B cell (primary cell): ENCODE data around the gene TGFBR2. TPM values are rescaled to one million over a fixed set of nuclear protein-coding genes. Genes with fewer than 3 reads are reported as not detected.

Experiments used
- ATAC-seq: fragments of 200-7000 bp; cut with Tn5 transposase; one replicate; pipeline ENCODE4 v1.10.0; 2021; ENCODE audit warnings: low read depth, mild to moderate bottlenecking, moderate number of reproducible peaks, moderate library complexity
- CTCF ChIA-PET: fragments of 350-600 bp; sonication (Branson Sonifier 250); formaldehyde crosslinking; loops from one replicate; lab custom pipeline; 2021; ENCODE audit warnings: antibody characterized with exemption, inconsistent platforms; lab: Charles Lee
- POLR2A ChIA-PET: fragments of 350-600 bp; sonication (Branson Sonifier 250); formaldehyde crosslinking; loops from one replicate; lab custom pipeline; 2021; ENCODE audit warnings: antibody characterized with exemption; lab: Charles Lee
- DNase-seq: peaks from one replicate; pipeline ENCODE4 v3.0.0; 2013
- H2AFZ ChIP-seq: 2 replicates; pipeline ENCODE4 v1.6.1; 2012; ENCODE audit warnings: mild to moderate bottlenecking, low read depth, low read length; ENCODE audit not compliant: insufficient read depth, poor library complexity, severe bottlenecking
- H3K27ac ChIP-seq, 2 donors: 1 replicate in 1 of 2; 2 replicates in 1 of 2; pipeline ENCODE4 v1.5.1; 2012 to 2013; ENCODE audit warnings: low read length in 2 of 2, mild to moderate bottlenecking in 2 of 2, moderate library complexity in 1 of 2
- H3K27me3 ChIP-seq, 4 experiments: fragments of 200-600 bp in 1 of 4; sonication (generic) in 1 of 4; replicated peaks in 1 of 4; 1 replicate in 2 of 4; 2 replicates in 2 of 4; pipeline versions ENCODE4 v1.6.1 to v1.7.0; 2013 to 2016; ENCODE audit warnings: low read length in 3 of 4, mild to moderate bottlenecking in 2 of 4, mixed read lengths in 1 of 4, moderate library complexity in 1 of 4; ENCODE audit not compliant: insufficient read depth in 4 of 4, control insufficient read depth in 3 of 4; ENCODE audit errors: control extremely low read depth in 1 of 4
- H3K36me3 ChIP-seq, 2 experiments: replicated peaks in 1 of 2; 1 replicate in 1 of 2; 2 replicates in 1 of 2; pipeline versions ENCODE4 v1.6.1 to v1.7.1; 2013; ENCODE audit warnings: low read length in 1 of 2; ENCODE audit not compliant: insufficient read depth in 2 of 2, control insufficient read depth in 1 of 2; ENCODE audit errors: control extremely low read depth in 1 of 2, extremely low read depth in 1 of 2
- H3K4me1 ChIP-seq, 2 donors: fragments of 200-600 bp in 1 of 2; sonication (generic) in 1 of 2; 1 replicate in 1 of 2; 2 replicates in 1 of 2; pipeline versions ENCODE4 v1.5.1 to v1.6.1; 2013 to 2017; ENCODE audit warnings: low read length in 2 of 2; ENCODE audit not compliant: control insufficient read depth in 2 of 2, insufficient read depth in 2 of 2
- H3K4me2 ChIP-seq: replicated peaks from 2 replicates; pipeline ENCODE3; 2012; ENCODE audit warnings: mild to moderate bottlenecking, low read depth, low read length; ENCODE audit not compliant: poor library complexity, severe bottlenecking
- H3K4me3 ChIP-seq, 5 experiments: fragments of 200-600 bp in 1 of 5; sonication (generic) in 1 of 5; 1 replicate in 3 of 5; 2 replicates in 2 of 5; pipeline versions ENCODE4 v1.5.1 to v1.7.0; 2011 to 2016; ENCODE audit warnings: low read length in 4 of 5, mild to moderate bottlenecking in 4 of 5, low read depth in 2 of 5, control low read depth in 1 of 5, moderate library complexity in 1 of 5; ENCODE audit not compliant: insufficient read depth in 1 of 5; ENCODE audit errors: control extremely low read depth in 1 of 5, extremely low read depth in 1 of 5
- H3K79me2 ChIP-seq: fragments of 200-600 bp; sonication (generic); one replicate; pipeline ENCODE4 v1.6.0; 2016; ENCODE audit warnings: low read length; ENCODE audit not compliant: control insufficient read depth, insufficient read depth
- H3K9ac ChIP-seq: fragments of 200-600 bp; sonication (generic); 2 replicates; pipeline ENCODE4 v1.6.1; 2017; ENCODE audit warnings: mild to moderate bottlenecking, low read length, moderate library complexity
- H3K9me3 ChIP-seq, 3 donors: one replicate each; pipeline versions ENCODE4 v1.6.1 to v1.7.1; 2013; ENCODE audit warnings: low read length in 2 of 3; ENCODE audit not compliant: control insufficient read depth in 2 of 3, insufficient read depth in 1 of 3; ENCODE audit errors: control extremely low read depth in 1 of 3
- H4K20me1 ChIP-seq: 2 replicates; pipeline ENCODE4 v1.6.0; 2012; ENCODE audit warnings: mild to moderate bottlenecking, low read length; ENCODE audit not compliant: insufficient read depth, control insufficient read depth, poor library complexity, severe bottlenecking
- H3K27ac Mint-ChIP-seq: one replicate; pipeline ENCODE4 v1.8.0; 2021; ENCODE audit warnings: mixed read lengths
- H3K27me3 Mint-ChIP-seq: one replicate; pipeline ENCODE4 v1.8.0; 2021; ENCODE audit warnings: mixed read lengths
- H3K4me1 Mint-ChIP-seq: one replicate; pipeline ENCODE4 v1.8.0; 2021; ENCODE audit warnings: mixed read lengths
- H3K4me3 Mint-ChIP-seq: one replicate; pipeline ENCODE4 v1.8.0; 2021; ENCODE audit warnings: mixed read lengths
- H3K9me3 Mint-ChIP-seq: one replicate; pipeline ENCODE4 v1.8.0; 2022; ENCODE audit warnings: mixed read lengths; ENCODE audit not compliant: insufficient read depth
- EZH2 ChIP-seq: IDR thresholded peaks from 2 replicates; pipeline ENCODE4 v1.6.1; 2012; ENCODE audit warnings: borderline replicate concordance, low read depth, mild to moderate bottlenecking, moderate library complexity, low read length; ENCODE audit not compliant: insufficient read depth, poor library complexity, severe bottlenecking
- WGBS: methylation state at CpG from one replicate; pipeline ENCODE4 v1.1.5; 2013; ENCODE audit warnings: missing lambda C conversion rate; ENCODE audit not compliant: insufficient coverage; 5-methylcytosine and 5-hydroxymethylcytosine counted together
- intact Hi-C: fragments of 100-400 bp; cut with micrococcal nuclease; formaldehyde crosslinking; loops from one replicate; pipeline ENCODE4 v1.10.0; 2022
- polyA plus RNA-seq: library from polyadenylated mRNA; depleted of rRNA; stranded (reverse); fragments of >200 nt; gene quantifications from 2 replicates; pipeline ENCODE4 v1.2.3, GENCODE V29; 2012
- total RNA-seq, 2 donors: library from RNA; stranded (reverse); fragments of 120-200 nt in 1 of 2; gene quantifications; 1 replicate in 1 of 2; 2 replicates in 1 of 2; pipeline versions ENCODE4 v1.2.3 to v1.2.4, GENCODE V29; 2013 to 2022
- TF ChIP-seq, protein P1 (sequence below): fragments of 200-600 bp; IDR thresholded peaks from one replicate; pipeline ENCODE4 v1.8.0; 2022; ENCODE audit warnings: antibody characterized with exemption, mild to moderate bottlenecking

Gene TGFBR2
- total and polyA plus RNA-seq, 2 donors (not counting 1 experiment from before 2014, with no cell fraction given), result 68.7 to 189 TPM

DNA sequence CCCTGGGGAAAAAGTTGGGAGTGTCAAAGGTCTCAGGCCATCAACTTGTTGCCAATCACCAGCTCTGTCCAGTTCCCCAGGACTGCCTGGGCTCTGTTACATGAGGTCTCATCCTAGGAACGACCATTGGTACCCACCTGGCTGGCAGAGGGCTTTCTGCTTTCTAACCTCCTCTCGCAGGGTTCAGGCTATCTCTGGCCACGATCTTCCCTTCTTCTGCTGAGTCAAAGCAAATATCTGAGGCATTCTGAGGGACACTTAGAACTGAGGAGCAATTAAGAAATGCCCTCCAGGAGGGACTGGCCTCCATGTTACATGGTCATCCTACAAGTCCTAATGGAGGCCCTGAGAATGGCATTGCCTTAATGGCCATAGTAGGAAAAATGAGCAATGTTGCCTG, 77.4 kb downstream of the TGFBR2 start:
- Histone ChIP-seq H3K4me1 (peaks cover 23 to 27% of the 10 kb centered on the region in 2 donors), H2AFZ (no peak overlapping the region), H3K27me3 (no peaks in the 10 kb centered on the region), H3K79me2 (peaks cover 68% of the 10 kb centered on the region), H3K9ac (no peak overlapping the region), H3K27ac (peak overlapping the region in 1 of 2 donors; percentile 79), H3K9me3 (no peaks in the 10 kb centered on the region), H4K20me1 (peaks cover 25% of the 10 kb centered on the region), H3K4me2 (no peak overlapping the region), H3K36me3 (peaks cover 12 to 83% of the 10 kb centered on the region in 2 experiments), H3K4me3 (no peak overlapping the region)
- intact Hi-C loops, result no loop called here
- Mint-ChIP-seq H3K4me1 (peaks cover 67% of the 10 kb centered on the region), H3K4me3 (no peak overlapping the region), H3K27ac (peak overlapping the region; percentile 81), H3K9me3 (no peaks in the 10 kb centered on the region), H3K27me3 (no peaks in the 10 kb centered on the region)
- ATAC-seq (no peak), DNase-seq (no peak)
- ChIA-PET CTCF (interaction anchor here (2.2 kb wide), 1 partner anchor 9 kb away, joined by 7 read pairs; no protein-coding TSS in a partner anchor), POLR2A (no interaction called here)
- WGBS, result 95% methylated on average over 3 of the region's 3 CpGs
- TF ChIP-seq, protein P1, sequence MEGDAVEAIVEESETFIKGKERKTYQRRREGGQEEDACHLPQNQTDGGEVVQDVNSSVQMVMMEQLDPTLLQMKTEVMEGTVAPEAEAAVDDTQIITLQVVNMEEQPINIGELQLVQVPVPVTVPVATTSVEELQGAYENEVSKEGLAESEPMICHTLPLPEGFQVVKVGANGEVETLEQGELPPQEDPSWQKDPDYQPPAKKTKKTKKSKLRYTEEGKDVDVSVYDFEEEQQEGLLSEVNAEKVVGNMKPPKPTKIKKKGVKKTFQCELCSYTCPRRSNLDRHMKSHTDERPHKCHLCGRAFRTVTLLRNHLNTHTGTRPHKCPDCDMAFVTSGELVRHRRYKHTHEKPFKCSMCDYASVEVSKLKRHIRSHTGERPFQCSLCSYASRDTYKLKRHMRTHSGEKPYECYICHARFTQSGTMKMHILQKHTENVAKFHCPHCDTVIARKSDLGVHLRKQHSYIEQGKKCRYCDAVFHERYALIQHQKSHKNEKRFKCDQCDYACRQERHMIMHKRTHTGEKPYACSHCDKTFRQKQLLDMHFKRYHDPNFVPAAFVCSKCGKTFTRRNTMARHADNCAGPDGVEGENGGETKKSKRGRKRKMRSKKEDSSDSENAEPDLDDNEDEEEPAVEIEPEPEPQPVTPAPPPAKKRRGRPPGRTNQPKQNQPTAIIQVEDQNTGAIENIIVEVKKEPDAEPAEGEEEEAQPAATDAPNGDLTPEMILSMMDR, result no peak
- no peak for TF ChIP-seq EZH2

DNA sequence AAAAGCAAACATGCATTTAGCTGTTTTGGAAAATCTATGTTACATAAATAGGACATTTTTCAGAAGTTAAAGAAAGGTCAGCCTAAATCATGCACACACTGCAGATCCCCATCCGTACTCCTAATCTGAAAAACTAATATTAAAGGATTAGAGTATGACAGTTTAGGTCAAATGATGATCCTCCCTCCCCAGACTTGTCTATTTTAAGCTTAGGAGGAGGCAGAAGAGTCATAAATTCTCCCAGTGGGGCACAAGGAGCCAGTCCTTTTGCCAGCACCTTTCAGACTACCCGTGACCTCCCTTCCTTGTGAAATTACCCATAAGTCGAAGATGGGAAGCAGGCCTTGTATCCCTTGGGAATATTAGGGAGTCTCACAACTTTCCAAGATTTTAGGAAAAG, 78.0 kb downstream of the TGFBR2 start:
- Histone ChIP-seq H3K4me1 (peaks cover 29 to 33% of the 10 kb centered on the region in 2 donors), H3K79me2 (peaks cover 68% of the 10 kb centered on the region)

More for the DNA sequence above, 78.0 kb downstream of the TGFBR2 start:
- intact Hi-C loops, result no loop called here
- POLR2A ChIA-PET, result no interaction called here
- H3K4me2 ChIP-seq, result no peak overlapping the region
- DNase-seq (no peak), ATAC-seq (no peak)
- Mint-ChIP-seq H3K4me3 (no peak overlapping the region), H3K27me3 (no peaks in the 10 kb centered on the region), H3K9me3 (no peaks in the 10 kb centered on the region), H3K27ac (peak overlapping the region; percentile 81), H3K4me1 (peaks cover 67% of the 10 kb centered on the region)
- peak overlapping the region in 1 of 2 donors; percentile 79 for H3K27ac ChIP-seq
- H3K4me3 ChIP-seq, result no peak overlapping the region
- H3K9me3 ChIP-seq, result no peaks in the 10 kb centered on the region
- TF ChIP-seq, protein P1, result no peak
- TF ChIP-seq EZH2, result no peak
- CTCF ChIA-PET, result interaction anchor here (0.6 to 2.2 kb wide), 2 partner anchors 9 to 542 kb away, joined by 4 to 7 read pairs; no protein-coding TSS in a partner anchor
- 100% methylated on average over 1 of the region's 3 CpGs for WGBS
- no peak overlapping the region for H3K9ac ChIP-seq
- no peaks in the 10 kb centered on the region for H3K27me3 ChIP-seq
- peaks cover 25% of the 10 kb centered on the region for H4K20me1 ChIP-seq
- H3K36me3 ChIP-seq, result peaks cover 15 to 83% of the 10 kb centered on the region in 2 experiments
- no peak overlapping the region for H2AFZ ChIP-seq
